SH-SY5Y (cell line): ENCODE measurements around the gene MDGA2.

Source experiments
- GATA2 ChIP-seq: IDR thresholded peaks from 2 replicates; pipeline ENCODE4 v1.6.1; 2011; ENCODE audit warnings: mild to moderate bottlenecking, low read depth, low read length
- GATA3 ChIP-seq: IDR thresholded peaks from 2 replicates; pipeline ENCODE4 v1.6.1; 2011; ENCODE audit warnings: low read depth, mild to moderate bottlenecking, low read length, moderate library complexity

MDGA2 gene

GRCh38 chr14:47211263-47211662 is 464.1 kb downstream of the MDGA2 start:
- TF ChIP-seq GATA3 (no peak), GATA2 (no peak)

- TF ChIP-seq GATA2 (no peak), GATA3 (no peak)
These were observed 465.3 kb downstream of the MDGA2 start for GRCh38 chr14:47210099-47210498.

- TF ChIP-seq GATA2 (no peak), GATA3 (no peak)
These were observed 467.0 kb downstream of the MDGA2 start for GRCh38 chr14:47208434-47208833.

- TF ChIP-seq GATA2 (no peak), GATA3 (no peak)
These were observed 467.8 kb downstream of the MDGA2 start for GRCh38 chr14:47207617-47208016.

GRCh38 chr14:47200740-47201139 is 474.7 kb downstream of the MDGA2 start:
- TF ChIP-seq GATA2 = no peak
- no peak for TF ChIP-seq GATA3

- TF ChIP-seq GATA3 (no peak), GATA2 (no peak)
These were observed 479.8 kb downstream of the MDGA2 start for GRCh38 chr14:47195582-47195981.

- TF ChIP-seq GATA2 (no peak), GATA3 (no peak)
These were observed 481.4 kb downstream of the MDGA2 start for GRCh38 chr14:47194055-47194454.

- no peak for TF ChIP-seq GATA3
- no peak for TF ChIP-seq GATA2
These were observed 483.7 kb downstream of the MDGA2 start for GRCh38 chr14:47191700-47192099.

- no peak for TF ChIP-seq GATA2
- TF ChIP-seq GATA3 = no peak
These were observed 485.4 kb downstream of the MDGA2 start for GRCh38 chr14:47189911-47190484.

GRCh38 chr14:47186486-47186885 is 488.9 kb downstream of the MDGA2 start:
- TF ChIP-seq GATA2 (no peak), GATA3 (no peak)

GRCh38 chr14:47179906-47180305 is 495.5 kb downstream of the MDGA2 start:
- TF ChIP-seq GATA2 (no peak), GATA3 (no peak)

GRCh38 chr14:47167402-47167801 is 508.0 kb downstream of the MDGA2 start:
- TF ChIP-seq GATA3 (no peak), GATA2 (no peak)

GRCh38 chr14:47155395-47155794 is 520.0 kb downstream of the MDGA2 start:
- TF ChIP-seq GATA3 (no peak), GATA2 (no peak)

GRCh38 chr14:47154276-47154797 is 521.1 kb downstream of the MDGA2 start:
- TF ChIP-seq GATA3 = no peak
- TF ChIP-seq GATA2 = no peak

GRCh38 chr14:47153746-47154145 is 521.7 kb downstream of the MDGA2 start:
- TF ChIP-seq GATA3 (no peak), GATA2 (no peak)

GRCh38 chr14:47150267-47150666 is 525.1 kb downstream of the MDGA2 start:
- TF ChIP-seq GATA3 = no peak
- TF ChIP-seq GATA2 = no peak

GRCh38 chr14:47149326-47149725 is 526.1 kb downstream of the MDGA2 start:
- TF ChIP-seq GATA2 (no peak), GATA3 (no peak)
